Fibroblast of villous mesenchyme (primary cell): ENCODE measurements around the gene KIFAP3. TPM values are rescaled to one million over a fixed set of nuclear protein-coding genes. Genes with fewer than 3 reads are reported as not detected.
A peak's percentile ranks its signal among the peaks of the same experiment; 100 is the strongest.
"Not testable (repeated sequence)": the region's sequence is repeated elsewhere in the genome, so short reads cannot be mapped to it uniquely, and the experiment has no call there.

Experiments
- DNase-seq: peaks from one replicate; pipeline ENCODE4 v3.0.0-alpha.2; 2010; ENCODE audit warnings: low read depth
- H3K4me3 ChIP-seq: 2 replicates; pipeline ENCODE4 v1.5.1; 2011; ENCODE audit warnings: low read depth, mild to moderate bottlenecking, low read length
- total RNA-seq: library from RNA; depleted of rRNA; stranded (reverse); fragments of >200 nt; gene quantifications from 2 replicates; pipeline ENCODE4 v1.2.3, GENCODE V29; 2012
- TF ChIP-seq, protein P1 (sequence below): IDR thresholded peaks from 2 replicates; pipeline ENCODE4 v1.5.1; 2012; ENCODE audit warnings: low read depth, mild to moderate bottlenecking, low read length; ENCODE audit not compliant: insufficient read depth

KIFAP3 gene
- total RNA-seq = 22.5 and 38.9 TPM in 2 replicates

GRCh38 chr1:170074250-170075157 lies at the start of gene KIFAP3:
KIFAP3 (minus strand) TSS chr1:170074695; CDS start chr1:170074467, 228 bp downstream.
- DNase-seq = peak; percentile 97
- H3K4me3 ChIP-seq = peak within 1 kb of the TSS; percentile 85
- TF ChIP-seq, protein P1, sequence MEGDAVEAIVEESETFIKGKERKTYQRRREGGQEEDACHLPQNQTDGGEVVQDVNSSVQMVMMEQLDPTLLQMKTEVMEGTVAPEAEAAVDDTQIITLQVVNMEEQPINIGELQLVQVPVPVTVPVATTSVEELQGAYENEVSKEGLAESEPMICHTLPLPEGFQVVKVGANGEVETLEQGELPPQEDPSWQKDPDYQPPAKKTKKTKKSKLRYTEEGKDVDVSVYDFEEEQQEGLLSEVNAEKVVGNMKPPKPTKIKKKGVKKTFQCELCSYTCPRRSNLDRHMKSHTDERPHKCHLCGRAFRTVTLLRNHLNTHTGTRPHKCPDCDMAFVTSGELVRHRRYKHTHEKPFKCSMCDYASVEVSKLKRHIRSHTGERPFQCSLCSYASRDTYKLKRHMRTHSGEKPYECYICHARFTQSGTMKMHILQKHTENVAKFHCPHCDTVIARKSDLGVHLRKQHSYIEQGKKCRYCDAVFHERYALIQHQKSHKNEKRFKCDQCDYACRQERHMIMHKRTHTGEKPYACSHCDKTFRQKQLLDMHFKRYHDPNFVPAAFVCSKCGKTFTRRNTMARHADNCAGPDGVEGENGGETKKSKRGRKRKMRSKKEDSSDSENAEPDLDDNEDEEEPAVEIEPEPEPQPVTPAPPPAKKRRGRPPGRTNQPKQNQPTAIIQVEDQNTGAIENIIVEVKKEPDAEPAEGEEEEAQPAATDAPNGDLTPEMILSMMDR = peak; percentile 66

DNA sequence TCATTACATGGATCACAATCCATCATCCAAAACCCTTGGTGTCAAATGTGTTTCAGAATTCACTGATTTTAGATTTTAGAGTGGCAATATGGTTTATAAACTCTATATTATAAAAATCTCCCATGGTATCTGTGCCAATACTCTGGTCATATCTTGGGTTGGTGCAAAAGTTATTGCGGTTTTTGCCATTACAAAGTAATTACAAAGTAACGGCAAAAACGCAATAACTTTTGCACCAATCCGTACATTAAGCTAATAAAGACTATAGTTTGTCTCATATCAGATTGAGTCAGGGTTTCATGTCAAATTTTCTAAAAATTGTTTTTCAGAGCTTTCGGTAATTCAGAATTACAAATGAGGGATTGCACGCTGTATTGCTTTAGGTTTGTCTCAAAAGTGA lies 47.9 kb upstream of the KIFAP3 start:
- TF ChIP-seq, protein P1 = no peak
- no peak for DNase-seq
- H3K4me3 ChIP-seq = no peak overlapping the region

- DNase-seq = peak; percentile 37
- TF ChIP-seq, protein P1 = no peak
- H3K4me3 ChIP-seq = no peak overlapping the region
Measured at GRCh38 chr1:170114906-170115305, 40.4 kb upstream of the KIFAP3 start.

DNA sequence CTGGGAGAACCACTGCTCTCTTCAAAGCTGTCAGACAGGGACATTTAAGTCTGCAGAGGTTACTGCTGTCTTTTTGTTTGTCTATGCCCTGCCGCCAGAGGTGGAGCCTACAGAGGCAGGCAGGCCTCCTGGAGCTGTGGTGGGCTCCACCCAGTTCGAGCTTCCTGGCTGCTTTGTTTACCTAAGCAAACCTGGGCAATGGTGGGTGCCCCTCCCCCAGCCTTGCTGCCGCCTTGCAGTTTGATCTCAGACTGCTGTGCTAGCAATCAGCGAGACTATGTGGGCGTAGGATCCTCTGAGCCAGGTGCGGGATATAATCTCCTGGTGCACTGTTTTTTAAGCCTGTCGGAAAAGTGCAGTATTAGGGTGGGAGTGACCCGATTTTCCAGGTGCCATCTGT lies 38.6 kb upstream of the KIFAP3 start:
- H3K4me3 ChIP-seq, DNase-seq: not testable (repeated sequence)

- TF ChIP-seq, protein P1 = no peak
- no peak for DNase-seq
- no peak overlapping the region for H3K4me3 ChIP-seq
Measured at GRCh38 chr1:170097449-170097948, 23.0 kb upstream of the KIFAP3 start.

DNA sequence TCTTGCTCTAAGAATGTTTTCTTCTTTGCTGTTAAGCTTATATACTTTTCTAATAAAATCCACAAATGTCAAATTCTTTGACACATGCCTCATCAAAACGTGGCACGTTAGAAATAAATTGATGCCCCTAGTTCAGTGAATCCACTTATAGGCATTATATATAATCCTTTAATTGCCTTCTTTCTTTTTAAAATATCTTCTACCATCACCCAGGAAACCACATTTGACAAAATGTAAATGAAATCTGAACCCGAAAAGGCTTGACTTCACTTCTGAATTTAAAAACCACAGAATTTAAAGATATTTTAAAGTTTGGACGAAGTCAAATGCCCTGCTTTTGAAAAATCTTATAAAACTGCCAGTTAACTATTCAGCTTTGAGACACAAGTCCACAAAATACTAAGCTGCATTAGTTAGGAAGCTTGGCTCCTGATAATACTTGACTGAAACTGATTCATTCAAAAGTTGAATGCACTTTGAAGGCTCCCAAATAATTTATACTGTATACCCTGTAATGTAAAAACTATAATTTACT lies 22.4 kb upstream of the KIFAP3 start:
- no peak for DNase-seq
- TF ChIP-seq, protein P1 = no peak
- H3K4me3 ChIP-seq = no peak overlapping the region

- DNase-seq = no peak
- H3K4me3 ChIP-seq = no peak overlapping the region
- TF ChIP-seq, protein P1 = no peak
Measured at GRCh38 chr1:170095976-170096748, 21.7 kb upstream of the KIFAP3 start.

- not testable (repeated sequence) for DNase-seq
- peak overlapping the region; percentile 15 for H3K4me3 ChIP-seq
Measured at GRCh38 chr1:170094697-170095616, 20.5 kb upstream of the KIFAP3 start.
